GM19238 (cell line): ENCODE data around the gene SFPQ.
"Not testable (repeated sequence)": the region's sequence is repeated elsewhere in the genome, so short reads cannot be mapped to it uniquely, and the experiment has no call there.

Source experiments
- DNase-seq: peaks from one replicate; pipeline ENCODE4 v3.0.0; 2011; ENCODE audit warnings: low spot score; ENCODE audit not compliant: insufficient read length

Gene SFPQ, protein sequence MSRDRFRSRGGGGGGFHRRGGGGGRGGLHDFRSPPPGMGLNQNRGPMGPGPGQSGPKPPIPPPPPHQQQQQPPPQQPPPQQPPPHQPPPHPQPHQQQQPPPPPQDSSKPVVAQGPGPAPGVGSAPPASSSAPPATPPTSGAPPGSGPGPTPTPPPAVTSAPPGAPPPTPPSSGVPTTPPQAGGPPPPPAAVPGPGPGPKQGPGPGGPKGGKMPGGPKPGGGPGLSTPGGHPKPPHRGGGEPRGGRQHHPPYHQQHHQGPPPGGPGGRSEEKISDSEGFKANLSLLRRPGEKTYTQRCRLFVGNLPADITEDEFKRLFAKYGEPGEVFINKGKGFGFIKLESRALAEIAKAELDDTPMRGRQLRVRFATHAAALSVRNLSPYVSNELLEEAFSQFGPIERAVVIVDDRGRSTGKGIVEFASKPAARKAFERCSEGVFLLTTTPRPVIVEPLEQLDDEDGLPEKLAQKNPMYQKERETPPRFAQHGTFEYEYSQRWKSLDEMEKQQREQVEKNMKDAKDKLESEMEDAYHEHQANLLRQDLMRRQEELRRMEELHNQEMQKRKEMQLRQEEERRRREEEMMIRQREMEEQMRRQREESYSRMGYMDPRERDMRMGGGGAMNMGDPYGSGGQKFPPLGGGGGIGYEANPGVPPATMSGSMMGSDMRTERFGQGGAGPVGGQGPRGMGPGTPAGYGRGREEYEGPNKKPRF

GRCh38 chr1:35192853-35193664 is at the start of gene SFPQ:
SFPQ (minus strand) TSS chr1:35193145; CDS start chr1:35193049, 96 bp downstream.
- peak; percentile 95 for DNase-seq

GRCh38 chr1:35236772-35237171 is 43.8 kb upstream of the SFPQ start:
- DNase-seq = not testable (repeated sequence)

- no peak for DNase-seq
Observed at GRCh38 chr1:35231287-35231686, 38.3 kb upstream of the SFPQ start.

GRCh38 chr1:35229587-35230360 is 36.8 kb upstream of the SFPQ start:
- no peak for DNase-seq

DNA sequence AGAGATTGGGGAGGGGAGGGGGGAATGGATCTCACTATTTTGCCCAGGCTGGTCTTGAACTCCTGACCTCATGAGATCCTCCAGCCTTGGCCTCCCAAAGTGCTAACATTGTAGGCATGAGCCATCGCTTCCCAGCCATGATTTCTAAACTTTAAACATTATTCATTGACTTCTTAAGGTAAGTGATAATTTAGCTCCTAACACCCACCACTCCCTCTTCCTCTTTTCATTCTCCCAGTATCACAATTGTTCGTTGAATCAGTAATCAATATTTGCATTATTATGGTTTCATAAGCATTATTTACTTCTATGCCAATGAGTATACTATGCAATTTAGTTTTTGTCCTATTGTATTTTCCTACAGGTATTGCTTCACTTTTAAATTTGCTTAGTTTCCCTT is 33.6 kb upstream of the SFPQ start:
- DNase-seq = no peak

- DNase-seq = no peak
Observed at GRCh38 chr1:35223084-35223630, 30.2 kb upstream of the SFPQ start.

GRCh38 chr1:35222322-35223083 is 29.6 kb upstream of the SFPQ start:
- DNase-seq = no peak

DNA sequence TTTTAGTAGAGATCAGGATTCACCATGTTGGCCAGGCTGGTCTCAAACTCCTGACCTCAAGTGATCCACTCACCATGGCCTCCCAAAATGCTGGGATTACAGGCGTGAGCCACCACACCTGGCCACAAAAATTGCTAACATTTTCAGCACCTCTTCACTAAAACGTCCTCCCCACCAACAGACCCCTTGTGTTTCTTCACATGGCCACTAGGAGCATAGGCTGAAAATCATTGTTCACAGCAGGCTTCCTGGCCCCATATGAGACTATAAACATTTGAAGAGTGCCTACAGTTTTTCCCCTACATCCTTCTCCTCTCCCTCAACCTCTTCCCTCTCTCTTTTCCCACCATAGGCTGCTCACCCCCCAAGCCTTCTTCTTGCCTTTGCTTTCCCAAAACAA is 28.0 kb upstream of the SFPQ start:
- no peak for DNase-seq

DNA sequence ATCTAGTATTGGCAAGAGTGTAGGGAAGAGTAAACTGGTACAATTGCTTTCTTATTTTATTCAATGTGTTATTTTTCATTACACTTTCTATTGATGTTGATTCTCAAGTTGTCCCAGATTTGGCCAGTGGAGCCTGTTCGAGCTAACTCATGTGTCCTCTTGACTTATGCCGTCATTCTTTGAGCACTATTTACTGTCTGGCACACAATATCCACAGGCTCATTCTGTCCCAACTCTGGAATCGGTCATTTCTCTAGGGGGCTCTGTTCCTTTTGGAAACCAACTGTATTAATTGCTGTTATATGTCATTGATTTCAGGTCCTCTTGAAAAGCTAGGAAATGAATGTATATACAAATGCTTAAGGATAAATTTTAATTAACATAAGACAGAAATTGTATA is 22.4 kb upstream of the SFPQ start:
- DNase-seq = no peak

- no peak for DNase-seq
Observed at GRCh38 chr1:35211120-35211414, 18.1 kb upstream of the SFPQ start.

DNA sequence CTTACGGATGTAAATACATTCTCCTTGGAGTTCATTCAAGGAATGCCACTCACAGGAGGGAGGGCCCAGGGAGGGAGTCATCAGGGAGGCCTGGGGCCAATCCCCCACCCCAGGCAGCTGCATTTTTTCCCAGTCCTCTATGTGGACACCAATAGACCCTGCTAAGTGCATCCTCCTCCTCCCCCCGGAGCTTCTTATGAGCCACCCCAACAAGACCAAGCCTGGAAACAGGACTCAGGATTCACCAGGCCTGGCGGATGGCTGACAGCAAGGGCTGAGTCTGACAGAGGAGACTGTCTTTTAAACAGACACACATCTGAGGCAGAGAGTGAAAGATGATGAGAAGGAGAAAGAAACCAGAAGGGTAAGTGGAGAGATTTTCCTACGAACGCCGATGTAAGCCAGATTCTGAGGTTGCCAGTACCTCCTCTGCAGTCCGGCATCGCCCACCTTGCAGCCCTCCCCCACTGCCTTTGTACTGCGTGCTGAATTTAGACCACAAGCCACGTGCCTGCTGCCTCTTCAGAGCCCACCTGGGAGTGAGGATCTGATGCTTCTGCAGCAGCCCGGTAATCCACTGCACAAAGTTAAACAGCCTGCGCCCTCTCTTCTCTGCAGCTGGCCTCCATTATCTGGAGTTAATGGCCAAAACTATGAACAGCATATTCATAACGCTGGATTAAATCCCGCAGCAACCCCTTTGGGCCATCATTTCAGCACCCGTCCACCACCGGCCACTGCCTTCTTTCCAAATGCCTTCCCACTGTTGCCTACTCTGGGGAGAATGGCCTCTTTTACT is 17.6 kb upstream of the SFPQ start:
- no peak for DNase-seq

DNA sequence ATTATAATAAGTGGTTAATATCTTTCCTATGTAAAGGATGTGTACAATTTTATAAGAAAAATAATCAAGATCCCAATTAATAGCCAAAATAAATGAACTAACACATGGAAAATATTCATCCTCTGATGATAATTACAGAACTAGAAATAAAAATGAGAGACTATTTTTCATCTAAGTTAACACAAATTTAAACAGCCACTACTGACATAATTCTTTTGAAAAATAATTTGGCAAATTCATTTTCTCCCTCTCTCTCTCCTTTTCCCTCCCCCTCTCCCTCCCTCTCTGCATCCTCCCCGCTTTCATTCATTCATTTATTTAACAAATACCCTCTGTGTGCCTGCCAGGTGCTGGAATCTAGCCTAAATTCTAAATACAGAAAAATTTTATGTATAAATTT is 10.3 kb upstream of the SFPQ start:
- no peak for DNase-seq

- peak; percentile 61 for DNase-seq
Observed at GRCh38 chr1:35202048-35202719, 9.2 kb upstream of the SFPQ start.

GRCh38 chr1:35201631-35202030 is 8.7 kb upstream of the SFPQ start:
- DNase-seq = no peak

GRCh38 chr1:35192056-35192852 is 691 bp downstream of the SFPQ start:
- DNase-seq = peak; percentile 78

DNA sequence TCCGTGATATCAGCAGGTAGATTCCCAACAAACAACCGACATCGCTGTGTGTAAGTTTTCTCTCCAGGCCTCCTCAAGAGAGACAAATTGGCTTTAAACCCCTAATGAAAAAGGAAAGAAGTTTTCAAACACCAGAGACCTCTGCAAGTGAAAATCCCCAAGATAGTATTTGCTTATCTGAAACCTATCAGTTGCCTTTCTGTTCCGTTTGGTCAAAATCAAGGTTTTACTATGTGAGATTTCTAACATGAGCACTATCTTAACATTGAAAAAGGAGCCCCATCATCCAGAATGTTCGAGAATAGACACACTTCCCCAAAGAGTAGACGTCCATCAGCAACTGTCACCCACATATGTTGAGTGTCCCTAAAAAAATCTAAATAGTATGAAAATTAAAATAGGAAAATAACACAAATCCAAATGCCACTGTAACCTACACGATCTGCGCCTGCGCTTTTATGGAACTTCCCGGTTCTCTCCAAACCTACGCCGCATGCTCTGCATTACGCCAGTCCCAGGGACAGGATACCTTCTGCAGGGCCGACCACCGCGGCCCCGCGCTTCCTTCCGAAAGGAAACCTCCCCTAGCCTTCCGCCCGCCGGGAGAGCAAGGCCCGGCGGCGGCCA is 1.4 kb downstream of the SFPQ start:
- DNase-seq = no peak

- no peak for DNase-seq
Observed at GRCh38 chr1:35190784-35191183, 2.2 kb downstream of the SFPQ start.
